Calu3 (cell line): Measurements from ENCODE around the gene KDM4B. TPM values are rescaled to one million over a fixed set of nuclear protein-coding genes. Genes with fewer than 3 reads are reported as not detected.

Experiments used
- BruUV-seq: library from RNA; stranded (reverse); fragments of 400-500 nt; replicated peaks from 2 replicates; lab custom pipeline; 2021; lab: Mats Ljungman, UMichigan
- CTCF ChIA-PET: fragments of 300-600 bp; sonication (Branson Sonifier 250); formaldehyde crosslinking; loops from one replicate; lab custom pipeline; 2022; ENCODE audit warnings: antibody characterized with exemption; lab: Charles Lee
- DNase-seq: peaks from one replicate; pipeline ENCODE4 v3.0.0; 2022
- H3K27ac Mint-ChIP-seq: one replicate; pipeline ENCODE4 v1.8.0; 2022; ENCODE audit warnings: mixed read lengths; ENCODE audit not compliant: unreplicated experiment
- H3K27me3 Mint-ChIP-seq: one replicate; pipeline ENCODE4 v1.8.0; 2022; ENCODE audit warnings: mixed read lengths; ENCODE audit not compliant: unreplicated experiment
- H3K36me3 Mint-ChIP-seq: one replicate; pipeline ENCODE4 v1.8.0; 2022; ENCODE audit warnings: mild to moderate bottlenecking, moderate library complexity, mixed read lengths; ENCODE audit not compliant: insufficient read depth, unreplicated experiment
- H3K4me1 Mint-ChIP-seq: one replicate; pipeline ENCODE4 v1.8.0; 2022; ENCODE audit warnings: mild to moderate bottlenecking, low read depth, mixed read lengths; ENCODE audit not compliant: unreplicated experiment
- H3K4me3 Mint-ChIP-seq: one replicate; pipeline ENCODE4 v1.8.0; 2022; ENCODE audit warnings: mild to moderate bottlenecking, low read depth, moderate library complexity, mixed read lengths; ENCODE audit not compliant: unreplicated experiment
- H3K9me3 Mint-ChIP-seq: one replicate; pipeline ENCODE4 v1.8.0; 2022; ENCODE audit warnings: low read depth, mixed read lengths; ENCODE audit not compliant: unreplicated experiment
- intact Hi-C: fragments of 100-400 bp; cut with micrococcal nuclease; formaldehyde crosslinking; loops from one replicate; pipeline ENCODE4 v1.10.0; 2022; ENCODE audit not compliant: unreplicated experiment
- total RNA-seq: library from RNA; stranded (reverse); gene quantifications from 2 replicates; pipeline ENCODE4 v1.2.3, GENCODE V29; 2022
- TF ChIP-seq, protein P1 (sequence below): fragments of 200-600 bp; IDR thresholded peaks from one replicate; pipeline ENCODE4 v1.8.0; 2022; ENCODE audit warnings: antibody characterized with exemption; ENCODE audit not compliant: unreplicated experiment

Gene KDM4B
- total RNA-seq, 1 experiment from 2014 or later: 13.9 TPM

DNA sequence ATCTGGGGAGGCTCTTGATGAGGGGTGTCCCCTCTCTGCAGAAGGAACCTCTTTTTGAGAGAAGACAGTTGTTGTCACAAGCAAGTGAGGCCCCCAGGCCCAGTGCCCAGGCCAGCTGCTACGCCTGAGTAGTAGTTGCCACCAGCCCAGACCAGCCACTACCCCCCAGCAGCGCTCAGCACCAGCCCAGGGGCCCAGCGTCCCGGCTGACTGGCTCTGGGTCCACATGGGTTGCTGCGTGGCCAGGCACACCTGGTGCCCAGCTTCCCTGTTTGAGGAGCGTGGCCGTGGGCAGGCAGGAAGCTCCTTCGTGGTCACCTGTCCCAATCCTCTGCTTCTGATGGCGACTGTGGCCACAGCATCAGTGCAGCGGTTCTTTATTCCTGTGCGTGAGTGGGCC is 84.7 kb downstream of the KDM4B start:
- Mint-ChIP-seq H3K27ac (no peak overlapping the region), H3K4me3 (no peak overlapping the region), H3K4me1 (no peaks in the 10 kb centered on the region), H3K36me3 (peaks cover 5% of the 10 kb centered on the region), H3K27me3 (no peaks in the 10 kb centered on the region), H3K9me3 (no peaks in the 10 kb centered on the region)
- intact Hi-C loops: no loop called here
- CTCF ChIA-PET: no interaction called here
- TF ChIP-seq, protein P1, sequence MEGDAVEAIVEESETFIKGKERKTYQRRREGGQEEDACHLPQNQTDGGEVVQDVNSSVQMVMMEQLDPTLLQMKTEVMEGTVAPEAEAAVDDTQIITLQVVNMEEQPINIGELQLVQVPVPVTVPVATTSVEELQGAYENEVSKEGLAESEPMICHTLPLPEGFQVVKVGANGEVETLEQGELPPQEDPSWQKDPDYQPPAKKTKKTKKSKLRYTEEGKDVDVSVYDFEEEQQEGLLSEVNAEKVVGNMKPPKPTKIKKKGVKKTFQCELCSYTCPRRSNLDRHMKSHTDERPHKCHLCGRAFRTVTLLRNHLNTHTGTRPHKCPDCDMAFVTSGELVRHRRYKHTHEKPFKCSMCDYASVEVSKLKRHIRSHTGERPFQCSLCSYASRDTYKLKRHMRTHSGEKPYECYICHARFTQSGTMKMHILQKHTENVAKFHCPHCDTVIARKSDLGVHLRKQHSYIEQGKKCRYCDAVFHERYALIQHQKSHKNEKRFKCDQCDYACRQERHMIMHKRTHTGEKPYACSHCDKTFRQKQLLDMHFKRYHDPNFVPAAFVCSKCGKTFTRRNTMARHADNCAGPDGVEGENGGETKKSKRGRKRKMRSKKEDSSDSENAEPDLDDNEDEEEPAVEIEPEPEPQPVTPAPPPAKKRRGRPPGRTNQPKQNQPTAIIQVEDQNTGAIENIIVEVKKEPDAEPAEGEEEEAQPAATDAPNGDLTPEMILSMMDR: no peak
- DNase-seq: no peak
- no TSS peak for BruUV-seq

DNA sequence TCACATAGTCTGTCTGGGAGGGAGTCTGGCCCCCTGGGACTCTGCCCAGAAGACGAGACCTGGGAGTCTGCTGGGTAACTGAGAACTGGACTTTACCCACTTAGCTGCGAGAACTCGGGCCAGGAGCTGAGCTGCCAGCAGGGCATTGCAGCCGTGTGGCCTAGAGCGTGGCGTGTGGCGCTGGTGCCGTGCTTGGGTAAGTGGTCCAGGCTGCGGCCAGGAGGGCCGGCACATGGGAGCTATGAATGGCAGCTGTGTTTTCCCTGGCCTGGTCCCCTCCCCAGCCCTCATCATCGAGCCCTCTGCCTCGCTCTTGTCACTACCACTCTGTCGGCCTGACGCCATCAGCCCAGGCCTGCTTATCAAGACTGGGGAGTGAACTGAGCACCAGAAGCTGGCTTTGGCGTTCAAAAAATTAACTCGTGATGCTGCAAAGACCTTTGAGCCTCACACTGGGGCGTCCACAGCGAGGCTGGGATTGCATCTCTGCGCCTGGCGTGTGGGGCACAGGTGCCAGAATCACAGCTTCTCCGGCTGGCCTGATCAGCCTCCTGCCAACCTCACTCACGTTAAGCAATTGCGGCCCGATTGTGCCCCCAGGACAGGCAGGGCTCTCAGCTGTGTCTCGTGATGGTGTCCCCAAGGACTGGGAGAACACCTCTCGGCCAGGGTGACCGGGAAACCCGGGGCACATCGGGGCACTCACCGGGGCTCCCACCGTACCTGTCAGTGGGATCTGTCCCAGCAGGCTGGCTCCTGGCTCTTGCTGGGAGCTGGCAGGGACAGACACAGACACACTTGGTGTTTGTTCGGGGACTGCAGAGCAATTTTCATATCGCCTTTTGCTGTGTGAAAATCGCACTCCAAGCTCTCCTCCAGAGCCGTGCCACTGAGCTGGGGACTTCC is 85.9 kb downstream of the KDM4B start:
- no peaks in the 10 kb centered on the region for H3K27me3 Mint-ChIP-seq
- H3K36me3 Mint-ChIP-seq: peaks cover 5% of the 10 kb centered on the region
- TF ChIP-seq, protein P1: no peak
- no peak overlapping the region for H3K4me3 Mint-ChIP-seq
- H3K4me1 Mint-ChIP-seq: no peaks in the 10 kb centered on the region
- intact Hi-C loops: no loop called here
- H3K9me3 Mint-ChIP-seq: no peaks in the 10 kb centered on the region
- DNase-seq: no peak
- CTCF ChIA-PET: no interaction called here
- no peak overlapping the region for H3K27ac Mint-ChIP-seq
- no TSS peak for BruUV-seq

DNA sequence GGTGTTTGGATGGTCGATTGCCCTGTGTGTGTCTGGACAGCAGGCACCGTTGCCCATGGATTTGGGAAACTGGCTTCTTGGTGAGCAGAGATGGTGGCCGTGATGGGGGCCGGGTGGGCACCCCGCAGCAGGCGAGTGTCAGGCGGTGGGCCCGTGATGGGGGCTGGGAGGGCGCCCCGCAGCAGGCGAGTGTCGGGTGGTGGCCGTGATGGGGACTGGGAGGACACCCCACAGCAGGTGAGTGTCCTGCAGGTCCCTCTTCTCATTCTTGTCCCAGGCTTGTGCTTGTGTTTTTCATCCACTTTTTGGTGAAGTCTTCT is 86.5 kb downstream of the KDM4B start:
- no peak for DNase-seq

DNA sequence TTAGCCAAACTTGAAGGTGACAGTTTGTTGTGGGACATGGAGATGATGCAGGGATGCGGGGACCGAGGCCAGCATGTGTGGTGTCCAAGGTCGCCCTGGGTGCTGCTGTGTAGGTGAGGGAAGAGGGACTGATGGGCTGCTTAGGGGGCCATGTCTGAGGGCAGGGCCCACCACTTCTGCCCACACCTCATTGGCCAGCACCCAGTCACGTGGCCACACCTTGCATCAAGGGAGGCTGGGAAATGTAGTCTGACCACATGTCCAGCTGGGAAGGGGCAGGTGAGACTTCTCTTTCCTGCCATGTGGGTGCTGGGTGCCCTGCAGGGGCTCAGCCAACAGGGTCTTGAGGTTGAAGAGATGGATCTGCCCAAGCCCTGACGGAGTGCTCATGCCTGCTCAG is 88.9 kb downstream of the KDM4B start:
- CTCF ChIA-PET: no interaction called here
- H3K9me3 Mint-ChIP-seq: no peaks in the 10 kb centered on the region
- H3K4me1 Mint-ChIP-seq: no peaks in the 10 kb centered on the region
- intact Hi-C loops: no loop called here
- no TSS peak for BruUV-seq
- no peak overlapping the region for H3K27ac Mint-ChIP-seq
- no peaks in the 10 kb centered on the region for H3K27me3 Mint-ChIP-seq
- H3K4me3 Mint-ChIP-seq: no peak overlapping the region
- peaks cover 5% of the 10 kb centered on the region for H3K36me3 Mint-ChIP-seq
- TF ChIP-seq, protein P1: no peak
- no peak for DNase-seq

More for the DNA sequence above, 86.5 kb downstream of the KDM4B start:
- CTCF ChIA-PET: no interaction called here
- H3K27ac Mint-ChIP-seq: no peak overlapping the region
- no peaks in the 10 kb centered on the region for H3K4me1 Mint-ChIP-seq
- H3K36me3 Mint-ChIP-seq: peaks cover 5% of the 10 kb centered on the region
- TF ChIP-seq, protein P1: no peak
- H3K4me3 Mint-ChIP-seq: no peak overlapping the region
- H3K27me3 Mint-ChIP-seq: no peaks in the 10 kb centered on the region
- BruUV-seq: no TSS peak
- intact Hi-C loops: no loop called here
- no peaks in the 10 kb centered on the region for H3K9me3 Mint-ChIP-seq
